Heart left ventricle (tissue), 16 donors: ENCODE measurements around the gene AMIGO3. TPM values are rescaled to one million over a fixed set of nuclear protein-coding genes. Genes with fewer than 3 reads are reported as not detected.

ENCODE experiments used
- ATAC-seq, 4 donors: fragments of 200-7000 bp; cut with Tn5 transposase; one replicate each; pipeline ENCODE4 v1.9.1; 2020 to 2022; ENCODE audit warnings: moderate library complexity in 4 of 4, mild to moderate bottlenecking in 3 of 4, moderate number of reproducible peaks in 1 of 4
- DNase-seq, 5 donors: peaks; one replicate each; pipeline ENCODE4 v3.0.0-alpha.2; 2020
- H3K27ac ChIP-seq, 12 donors: fragments of 200-600 bp; sonication (generic) in 4 of 12; one replicate each; pipeline versions ENCODE4 v1.5.0 to v1.8.0; 2016 to 2022; ENCODE audit warnings: mild to moderate bottlenecking in 2 of 12
- H3K27me3 ChIP-seq, 9 donors: fragments of 200-600 bp; sonication (generic) in 2 of 9; one replicate each; pipeline versions ENCODE4 v1.5.1 to v1.8.0; 2016 to 2022; ENCODE audit warnings: mild to moderate bottlenecking in 3 of 9
- H3K36me3 ChIP-seq, 9 donors: fragments of 200-600 bp; sonication (generic) in 2 of 9; one replicate each; pipeline versions ENCODE4 v1.5.0 to v1.8.0; 2018 to 2022; ENCODE audit warnings: mild to moderate bottlenecking in 2 of 9
- H3K4me1 ChIP-seq, 12 donors: fragments of 200-600 bp; sonication (generic) in 4 of 12; one replicate each; pipeline versions ENCODE4 v1.5.0 to v1.8.0; 2016 to 2022; ENCODE audit warnings: mild to moderate bottlenecking in 3 of 12
- H3K4me3 ChIP-seq, 12 donors: fragments of 200-600 bp; sonication (generic) in 4 of 12; one replicate each; pipeline versions ENCODE4 v1.5.0 to v1.8.0; 2017 to 2022; ENCODE audit warnings: mild to moderate bottlenecking in 9 of 12, moderate library complexity in 4 of 12
- H3K9me3 ChIP-seq, 12 donors: fragments of 200-600 bp; sonication (generic) in 4 of 12; one replicate each; pipeline versions ENCODE4 v1.5.0 to v1.8.0; 2016 to 2022; ENCODE audit warnings: mild to moderate bottlenecking in 1 of 12
- CTCF ChIP-seq, 12 donors: fragments of 200-600 bp; sonication (generic) in 4 of 12; IDR thresholded peaks; one replicate each; pipeline versions ENCODE4 v1.5.0 to v1.8.0; 2018 to 2022; ENCODE audit warnings: antibody characterized with exemption in 12 of 12, mild to moderate bottlenecking in 5 of 12
- POLR2A ChIP-seq, 2 donors: fragments of 450-650 bp; IDR thresholded peaks; one replicate each; pipeline ENCODE4 v1.6.1; 2017; ENCODE audit warnings: antibody characterized with exemption in 2 of 2, mild to moderate bottlenecking in 2 of 2, moderate library complexity in 2 of 2
- WGBS, 4 donors: extraction: QIAGEN DNeasy Blood & Tissue Kit in 2 of 4; methylation state at CpG; one replicate each; pipeline versions ENCODE4 v1.1.5 to v1.1.7; 2013 to 2018; 5-methylcytosine and 5-hydroxymethylcytosine counted together
- intact Hi-C, 10 donors: fragments of 100-400 bp; cut with DNase I; formaldehyde crosslinking; loops; one replicate each; pipeline versions ENCODE4 v1.11.1 to v1.14.2; 2022
- polyA plus RNA-seq, 2 donors: library from polyadenylated mRNA; stranded (reverse); fragments of 200-250 nt; gene quantifications; one replicate each; pipeline ENCODE4 v1.2.3, GENCODE V29; 2013
- total RNA-seq, 9 donors: library from RNA; depleted of rRNA in 2 of 9; stranded (reverse); fragments of >200 nt in 2 of 9; fragmentation: NEBNext Ultra II Directional in 3 of 9; extraction: Animal tissue kit (Norgen Biotek cat#: 25700) in 3 of 9; gene quantifications; one replicate each; pipeline versions ENCODE4 v1.1.0 to v1.2.4, GENCODE V29; 2016 to 2023
- donor health status: ischemic (EF 13 %, LVEDD 7.1; RV severe dilation, severe dysfunction).
- donor health status: healthy with polysubstance abuse.
- donor health status: DM: no; HTN: yes; CAD: no.
- donor health status: DM: no; HTN: no; CAD: no.
- donor health status: ischemic (EF 25% LVEDD 6.9; RV normal size, moderate dysfunction).
- donor health status: ischemic (EF 25% LVEDD 5.7; RV mildly dilated, moderate dysfunction).
- donor health status: healthy.
- donor health status: DM: yes; HTN: yes; CAD: no.
- donor health status: ischemic (EF 35%, LVEDD 5.7; RV mildly dilated, moderate dysfunction).
- donor health status: nonischemic (EF 11% LVEDD 7.7; RV severe dilation, severe dysfunction).
- donor health status: DM: yes; HTN: yes; CAD: no.
- donor health status: PGD.
- donor health status: ischemic (EF 29% LVEDD 5.4; RV normal size, mild dysfunction).
- donor health status: nonischemic (EF 23%, LVEDD 6.1; RV moderate dilation, normal function).

AMIGO3 gene
- total and polyA plus RNA-seq, 11 donors, result 0.14 to 1.4 (median 0.69) TPM; not detected in 6

- intact Hi-C loops, result loop anchor here in 2 of 10 donors (10.0 kb wide), 2 partner anchors 120 to 190 kb away; partner anchors contain the start of gene MST1R (in 1 of the 2)
- TF ChIP-seq POLR2A (IDR thresholded peaks at IDR 0.05) (no peak), CTCF (IDR thresholded peaks at IDR 0.05) (no peak)
- no peak overlapping the region for H3K4me3 ChIP-seq
- no peaks in the 10 kb centered on the region for H3K27me3 ChIP-seq
- no peaks in the 10 kb centered on the region for H3K9me3 ChIP-seq
- peaks cover 0 to 56% (median 26%) of the 10 kb centered on the region in 9 donors for H3K36me3 ChIP-seq
- ATAC-seq (no peak), DNase-seq (peak in 2 of 5 donors; percentile 14 to 52)
- H3K4me1 ChIP-seq, result peaks cover 6 to 17% (median 12%) of the 10 kb centered on the region in 12 donors
- WGBS, 4 donors, result 84 to 93% (median 89%) methylated on average over 3 to 13 of the region's 13 CpGs
- no peak overlapping the region for H3K27ac ChIP-seq
Measured at GRCh38 chr3:49714728-49715550, 4.5 kb downstream of the AMIGO3 start.

GRCh38 chr3:49713336-49714105 is 6.0 kb downstream of the AMIGO3 start:
- Histone ChIP-seq H3K36me3 (peaks cover 0 to 56% (median 29%) of the 10 kb centered on the region in 9 donors), H3K9me3 (no peaks in the 10 kb centered on the region), H3K4me3 (no peak overlapping the region), H3K27me3 (no peaks in the 10 kb centered on the region), H3K27ac (no peak overlapping the region), H3K4me1 (peaks cover 0 to 4% (median under 1%) of the 10 kb centered on the region in 12 donors)
- ATAC-seq (no peak), DNase-seq (peak in 2 of 5 donors; percentile 18 to 55)
- intact Hi-C loops, result loop anchor here in 2 of 10 donors (10.0 kb wide), 2 partner anchors 121 to 191 kb away; partner anchors contain the start of gene MST1R (in 1 of the 2)
- no peak for TF ChIP-seq POLR2A (IDR thresholded peaks at IDR 0.05)
- no peak for TF ChIP-seq CTCF (IDR thresholded peaks at IDR 0.05)
- WGBS, 4 donors, result 92 to 97% (median 95%) methylated on average over 21 to 25 of the region's 25 CpGs

- no peak for ATAC-seq
- intact Hi-C loops, result loop anchor here in 2 of 10 donors (10.0 kb wide), 2 partner anchors 122 to 192 kb away; partner anchors contain the start of gene MST1R (in 1 of the 2)
- Histone ChIP-seq H3K4me1 (no peaks in the 10 kb centered on the region), H3K36me3 (peaks cover 0 to 56% (median 34%) of the 10 kb centered on the region in 9 donors), H3K4me3 (no peak overlapping the region), H3K27ac (no peak overlapping the region), H3K9me3 (no peaks in the 10 kb centered on the region), H3K27me3 (no peaks in the 10 kb centered on the region)
- WGBS, 4 donors, result 61 to 79% (median 73%) methylated on average over 5 to 7 of the region's 7 CpGs
- peak in 2 of 5 donors; percentile 5 to 42 for DNase-seq
- TF ChIP-seq POLR2A (IDR thresholded peaks at IDR 0.05), result no peak
- TF ChIP-seq CTCF (IDR thresholded peaks at IDR 0.05), result no peak
Measured at GRCh38 chr3:49712631-49713317, 6.7 kb downstream of the AMIGO3 start.
